DND-41 (cell line): Measurements from ENCODE around the gene DGKH.

ENCODE experiments used
- ATAC-seq: fragments of 200-7000 bp; cut with Tn5 transposase; 3 replicates; pipeline ENCODE4 v1.9.1; 2021; ENCODE audit warnings: low read depth; ENCODE audit not compliant: insufficient read depth
- DNase-seq: peaks from one replicate; pipeline ENCODE4 v3.0.0-alpha.2; 2020
- H2AFZ ChIP-seq: 2 replicates; pipeline ENCODE4 v1.6.0; 2012; ENCODE audit warnings: low read depth, low read length
- H3K27ac ChIP-seq: 2 replicates; pipeline ENCODE4 v1.5.1; 2012; ENCODE audit warnings: low read length, inconsistent platforms
- H3K27me3 ChIP-seq: fragments of 200-600 bp; sonication (generic); 2 replicates; pipeline ENCODE4 v1.6.0; 2012; ENCODE audit warnings: low read length, mild to moderate bottlenecking, inconsistent platforms; ENCODE audit not compliant: insufficient read depth, poor library complexity
- H3K36me3 ChIP-seq: 2 replicates; pipeline ENCODE4 v1.5.1; 2012; ENCODE audit warnings: low read length, inconsistent platforms; ENCODE audit not compliant: insufficient read depth
- H3K4me1 ChIP-seq: 2 replicates; pipeline ENCODE4 v1.5.1; 2012; ENCODE audit warnings: mild to moderate bottlenecking, low read length; ENCODE audit not compliant: insufficient read depth
- H3K4me2 ChIP-seq: 2 replicates; pipeline ENCODE4 v1.6.0; 2012; ENCODE audit warnings: mild to moderate bottlenecking, moderate library complexity, low read length, inconsistent platforms; ENCODE audit not compliant: insufficient read depth
- H3K4me3 ChIP-seq, 2 experiments: fragments of 200-600 bp in 1 of 2; shearing (Covaris generic) in 1 of 2; 2 replicates each; pipeline ENCODE4 v1.5.1; 2012 to 2016; ENCODE audit warnings: inconsistent platforms in 2 of 2, low read length in 2 of 2, mild to moderate bottlenecking in 2 of 2, low read depth in 1 of 2, moderate library complexity in 1 of 2
- H3K79me2 ChIP-seq: 2 replicates; pipeline ENCODE4 v1.6.0; 2012; ENCODE audit warnings: low read length, inconsistent platforms; ENCODE audit not compliant: insufficient read depth
- H3K9ac ChIP-seq: 2 replicates; pipeline ENCODE4 v1.6.0; 2012; ENCODE audit warnings: low read depth, mild to moderate bottlenecking, inconsistent platforms, low read length, moderate library complexity
- H3K9me3 ChIP-seq: 2 replicates; pipeline ENCODE4 v1.5.1; 2012; ENCODE audit warnings: low read length, moderate library complexity, mild to moderate bottlenecking, inconsistent platforms; ENCODE audit not compliant: insufficient read depth, severe bottlenecking
- H4K20me1 ChIP-seq: 2 replicates; pipeline ENCODE4 v1.6.0; 2012; ENCODE audit warnings: low read length; ENCODE audit not compliant: insufficient read depth
- EZH2 ChIP-seq: IDR thresholded peaks from 3 replicates; pipeline ENCODE4 v1.6.1; 2012; ENCODE audit warnings: borderline replicate concordance, low read depth, mild to moderate bottlenecking, moderate library complexity, low read length, inconsistent platforms; ENCODE audit not compliant: severe bottlenecking
- TF ChIP-seq, protein P1 (sequence below): IDR thresholded peaks from 2 replicates; pipeline ENCODE4 v1.5.1; 2012; ENCODE audit warnings: borderline replicate concordance, low read length, moderate library complexity, mild to moderate bottlenecking; ENCODE audit not compliant: poor library complexity, severe bottlenecking; ENCODE audit errors: extremely low read depth

DGKH gene

DNA sequence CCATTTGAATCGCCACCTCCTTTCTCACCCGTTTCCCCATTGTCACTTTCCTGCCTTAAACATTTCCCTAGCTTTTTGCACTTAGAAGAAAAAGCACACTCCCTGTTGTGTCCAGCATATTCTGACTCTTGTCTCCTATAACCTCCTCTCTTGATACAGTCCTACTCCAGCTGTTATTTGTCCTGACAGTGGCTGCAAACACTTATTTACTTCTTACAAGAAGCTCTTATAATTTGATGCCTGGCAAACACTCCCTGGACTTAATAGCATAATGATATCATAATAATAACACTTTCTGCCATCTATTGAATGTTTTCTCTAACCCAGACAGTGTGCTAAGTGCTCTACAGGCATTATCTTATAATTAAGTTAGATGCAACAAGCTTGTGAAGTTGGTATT lies 76.6 kb downstream of the DGKH start:
- Histone ChIP-seq H3K27me3 (no peaks in the 10 kb centered on the region), H3K9ac (no peak overlapping the region), H3K4me3 (no peak overlapping the region), H3K36me3 (peaks cover 12% of the 10 kb centered on the region; the same call in 1 of the 2 replicates), H4K20me1 (no peaks in the 10 kb centered on the region), H3K27ac (no peak overlapping the region), H3K4me1 (no peaks in the 10 kb centered on the region), H3K79me2 (no peaks in the 10 kb centered on the region), H3K4me2 (no peak overlapping the region), H2AFZ (no peak overlapping the region), H3K9me3 (no peaks in the 10 kb centered on the region)
- no peak for ATAC-seq
- DNase-seq: no peak
- no peak for TF ChIP-seq EZH2
- TF ChIP-seq, protein P1, sequence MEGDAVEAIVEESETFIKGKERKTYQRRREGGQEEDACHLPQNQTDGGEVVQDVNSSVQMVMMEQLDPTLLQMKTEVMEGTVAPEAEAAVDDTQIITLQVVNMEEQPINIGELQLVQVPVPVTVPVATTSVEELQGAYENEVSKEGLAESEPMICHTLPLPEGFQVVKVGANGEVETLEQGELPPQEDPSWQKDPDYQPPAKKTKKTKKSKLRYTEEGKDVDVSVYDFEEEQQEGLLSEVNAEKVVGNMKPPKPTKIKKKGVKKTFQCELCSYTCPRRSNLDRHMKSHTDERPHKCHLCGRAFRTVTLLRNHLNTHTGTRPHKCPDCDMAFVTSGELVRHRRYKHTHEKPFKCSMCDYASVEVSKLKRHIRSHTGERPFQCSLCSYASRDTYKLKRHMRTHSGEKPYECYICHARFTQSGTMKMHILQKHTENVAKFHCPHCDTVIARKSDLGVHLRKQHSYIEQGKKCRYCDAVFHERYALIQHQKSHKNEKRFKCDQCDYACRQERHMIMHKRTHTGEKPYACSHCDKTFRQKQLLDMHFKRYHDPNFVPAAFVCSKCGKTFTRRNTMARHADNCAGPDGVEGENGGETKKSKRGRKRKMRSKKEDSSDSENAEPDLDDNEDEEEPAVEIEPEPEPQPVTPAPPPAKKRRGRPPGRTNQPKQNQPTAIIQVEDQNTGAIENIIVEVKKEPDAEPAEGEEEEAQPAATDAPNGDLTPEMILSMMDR: no peak

DNA sequence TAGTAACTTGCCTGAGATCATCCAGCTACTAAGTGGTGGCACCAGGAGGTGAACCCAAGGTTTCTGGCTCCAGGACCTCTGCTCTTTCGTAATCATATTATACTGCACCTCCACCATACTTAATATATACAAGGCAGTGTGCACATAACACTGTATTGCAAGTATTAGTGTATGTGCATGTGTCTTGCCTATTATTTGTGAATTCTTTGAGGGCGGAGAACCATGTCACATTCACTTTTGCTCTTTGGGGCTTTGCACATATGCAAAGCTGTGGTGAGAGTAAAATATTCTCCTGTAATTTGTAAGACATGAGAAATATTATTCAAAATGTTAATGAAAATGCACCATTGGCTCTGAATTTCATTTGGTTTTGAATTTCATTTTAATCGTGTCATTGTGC lies 78.6 kb downstream of the DGKH start:
- H3K36me3 ChIP-seq: peaks cover 17% of the 10 kb centered on the region; the same call in 1 of the 2 replicates
- ATAC-seq: no peak
- no peaks in the 10 kb centered on the region for H3K4me1 ChIP-seq

DNA sequence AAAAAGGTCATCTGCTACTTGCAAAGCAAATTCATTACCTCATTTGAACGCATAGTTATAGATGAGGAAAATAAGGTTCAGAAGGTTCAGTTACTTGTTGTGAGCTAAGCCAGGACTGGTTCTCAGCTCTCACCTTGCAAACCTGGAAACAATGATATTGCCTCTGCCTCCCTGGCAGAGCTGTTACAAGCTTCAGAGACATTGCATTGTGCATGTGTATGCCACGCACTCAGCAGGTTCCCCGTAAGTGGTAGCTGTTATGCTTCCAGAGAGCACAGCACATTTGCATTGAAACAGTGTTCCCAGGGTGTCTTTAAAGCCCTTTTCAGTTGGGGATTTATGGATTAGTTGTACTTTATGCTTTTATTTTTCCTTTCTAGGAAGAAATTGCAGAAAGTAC lies 80.6 kb downstream of the DGKH start:
- no peak overlapping the region for H3K27ac ChIP-seq
- no peak for ATAC-seq
- H2AFZ ChIP-seq: no peak overlapping the region
- no peak overlapping the region for H3K4me2 ChIP-seq
- no peak for DNase-seq
- no peaks in the 10 kb centered on the region for H3K4me1 ChIP-seq
- no peak overlapping the region for H3K4me3 ChIP-seq
- peaks cover 17% of the 10 kb centered on the region; the same call in 1 of the 2 replicates for H3K36me3 ChIP-seq
- H3K27me3 ChIP-seq: no peaks in the 10 kb centered on the region
- TF ChIP-seq, protein P1: no peak
- TF ChIP-seq EZH2: no peak
- no peaks in the 10 kb centered on the region for H3K79me2 ChIP-seq
- H3K9ac ChIP-seq: no peak overlapping the region
- H3K9me3 ChIP-seq: no peaks in the 10 kb centered on the region
- H4K20me1 ChIP-seq: no peaks in the 10 kb centered on the region

More for the DNA sequence above, 78.6 kb downstream of the DGKH start:
- no peak for DNase-seq
- Histone ChIP-seq H3K9ac (no peak overlapping the region), H3K9me3 (no peaks in the 10 kb centered on the region), H3K4me3 (no peak overlapping the region), H2AFZ (no peak overlapping the region), H3K4me2 (no peak overlapping the region), H3K79me2 (no peaks in the 10 kb centered on the region), H3K27ac (no peak overlapping the region), H4K20me1 (no peaks in the 10 kb centered on the region), H3K27me3 (no peaks in the 10 kb centered on the region)
- TF ChIP-seq, protein P1: no peak
- no peak for TF ChIP-seq EZH2

DNA sequence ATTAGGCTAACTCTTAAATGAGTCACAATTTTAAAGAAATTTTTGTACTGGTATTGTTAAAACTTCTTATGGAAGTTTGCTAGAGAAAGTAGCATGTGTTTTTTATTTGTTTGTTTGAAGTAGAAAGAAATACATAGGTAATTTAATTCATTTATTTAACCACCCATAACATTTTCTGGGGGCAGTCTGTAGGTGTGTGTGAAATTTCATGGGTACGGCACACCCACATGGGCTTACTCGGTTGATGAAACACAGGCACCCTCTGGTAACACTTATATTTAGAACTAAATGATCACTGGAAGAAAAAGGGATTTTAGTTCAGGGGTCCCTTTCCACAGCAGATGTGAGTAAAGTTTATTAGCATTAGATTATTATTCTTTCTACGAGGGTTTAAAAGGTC lies 88.1 kb downstream of the DGKH start:
- no peak for DNase-seq

More for the DNA sequence above, 88.1 kb downstream of the DGKH start:
- no peaks in the 10 kb centered on the region for H3K9me3 ChIP-seq
- H4K20me1 ChIP-seq: no peaks in the 10 kb centered on the region
- TF ChIP-seq EZH2: no peak
- TF ChIP-seq, protein P1: no peak
- H2AFZ ChIP-seq: no peak overlapping the region
- no peaks in the 10 kb centered on the region for H3K79me2 ChIP-seq
- no peaks in the 10 kb centered on the region for H3K27me3 ChIP-seq
- H3K4me3 ChIP-seq: no peak overlapping the region
- no peak overlapping the region for H3K27ac ChIP-seq
- no peak overlapping the region for H3K9ac ChIP-seq
- no peak for ATAC-seq
- peaks cover 2% of the 10 kb centered on the region; the same call in 1 of the 2 replicates for H3K4me1 ChIP-seq
- no peak overlapping the region for H3K4me2 ChIP-seq
- no peaks in the 10 kb centered on the region for H3K36me3 ChIP-seq
